CD4-positive, alpha-beta memory T cell (primary cell): ENCODE data around the gene PNP. TPM values are rescaled to one million over a fixed set of nuclear protein-coding genes. Genes with fewer than 3 reads are reported as not detected.

Experiments
- CTCF ChIA-PET: fragments of 350-600 bp; sonication (Branson Sonifier 250); formaldehyde crosslinking; loops from one replicate; lab custom pipeline; 2021; ENCODE audit warnings: inconsistent platforms; ENCODE audit not compliant: partially characterized antibody; lab: Charles Lee
- POLR2A ChIA-PET: fragments of 350-600 bp; sonication (Branson Sonifier 250); formaldehyde crosslinking; loops from one replicate; lab custom pipeline; 2021; ENCODE audit not compliant: partially characterized antibody; lab: Charles Lee
- DNase-seq, 5 donors: peaks; one replicate each; pipeline versions ENCODE4 v3.0.0 to v3.0.0-alpha.2; 2020 to 2022; ENCODE audit warnings: mixed read lengths in 1 of 5
- H3K27ac ChIP-seq: one replicate; pipeline ENCODE4 v1.7.0; 2013; ENCODE audit warnings: low read depth, low read length
- H3K27me3 ChIP-seq: 2 replicates; pipeline ENCODE4 v1.7.0; 2013; ENCODE audit warnings: mild to moderate bottlenecking, low read length, moderate library complexity; ENCODE audit not compliant: insufficient read depth
- H3K36me3 ChIP-seq: 2 replicates; pipeline ENCODE4 v1.7.0; 2013; ENCODE audit warnings: mild to moderate bottlenecking, low read length, moderate library complexity; ENCODE audit not compliant: insufficient read depth
- H3K4me1 ChIP-seq: 2 replicates; pipeline ENCODE4 v1.7.0; 2013; ENCODE audit warnings: mild to moderate bottlenecking, low read length, moderate library complexity; ENCODE audit not compliant: insufficient read depth
- H3K4me3 ChIP-seq, 2 donors: one replicate each; pipeline ENCODE4 v1.7.0; 2013; ENCODE audit warnings: low read length in 2 of 2, mild to moderate bottlenecking in 1 of 2
- H3K9me3 ChIP-seq, 2 donors: one replicate each; pipeline ENCODE4 v1.7.0; 2013; ENCODE audit warnings: low read length in 2 of 2, control low read depth in 1 of 2; ENCODE audit not compliant: control insufficient read depth in 1 of 2
- H3K27ac Mint-ChIP-seq, 7 donors: one replicate each; pipeline ENCODE4 v1.8.0; 2020 to 2021; ENCODE audit warnings: mixed read lengths in 7 of 7, mild to moderate bottlenecking in 6 of 7, inconsistent platforms in 3 of 7, moderate library complexity in 3 of 7
- H3K27me3 Mint-ChIP-seq, 2 donors: one replicate each; pipeline ENCODE4 v1.8.0; 2020 to 2021; ENCODE audit warnings: mixed read lengths in 2 of 2
- H3K36me3 Mint-ChIP-seq, 2 donors: one replicate each; pipeline ENCODE4 v1.8.0; 2020 to 2021; ENCODE audit warnings: mixed read lengths in 2 of 2, inconsistent platforms in 1 of 2, mild to moderate bottlenecking in 1 of 2
- H3K4me1 Mint-ChIP-seq, 4 donors: one replicate each; pipeline ENCODE4 v1.8.0; 2020 to 2021; ENCODE audit warnings: mixed read lengths in 4 of 4, mild to moderate bottlenecking in 1 of 4
- H3K4me3 Mint-ChIP-seq, 8 donors: one replicate each; pipeline ENCODE4 v1.8.0; 2020 to 2021; ENCODE audit warnings: mixed read lengths in 8 of 8, mild to moderate bottlenecking in 7 of 8, moderate library complexity in 6 of 8, inconsistent platforms in 3 of 8
- H3K9me3 Mint-ChIP-seq, 8 donors: one replicate each; pipeline ENCODE4 v1.8.0; 2020 to 2021; ENCODE audit warnings: mixed read lengths in 8 of 8, mild to moderate bottlenecking in 5 of 8, inconsistent platforms in 3 of 8, moderate library complexity in 1 of 8
- intact Hi-C: fragments of 100-400 bp; cut with micrococcal nuclease; formaldehyde crosslinking; loops from one replicate; pipeline ENCODE4 v1.15.1; 2023
- polyA plus RNA-seq, 2 donors: library from polyadenylated mRNA; unstranded; fragments of 300-500 nt; fragmentation: Illumina TruSeq; gene quantifications; one replicate each; pipeline ENCODE4 v1.2.3, GENCODE V29; 2021
- total RNA-seq, 2 experiments: library from RNA; stranded (reverse); gene quantifications; one replicate each; pipeline ENCODE4 v1.2.3, GENCODE V29; 2021

The PNP gene
- total and polyA plus RNA-seq, 4 experiments from 2014 or later = 53.8 to 108 (median 103) TPM

DNA sequence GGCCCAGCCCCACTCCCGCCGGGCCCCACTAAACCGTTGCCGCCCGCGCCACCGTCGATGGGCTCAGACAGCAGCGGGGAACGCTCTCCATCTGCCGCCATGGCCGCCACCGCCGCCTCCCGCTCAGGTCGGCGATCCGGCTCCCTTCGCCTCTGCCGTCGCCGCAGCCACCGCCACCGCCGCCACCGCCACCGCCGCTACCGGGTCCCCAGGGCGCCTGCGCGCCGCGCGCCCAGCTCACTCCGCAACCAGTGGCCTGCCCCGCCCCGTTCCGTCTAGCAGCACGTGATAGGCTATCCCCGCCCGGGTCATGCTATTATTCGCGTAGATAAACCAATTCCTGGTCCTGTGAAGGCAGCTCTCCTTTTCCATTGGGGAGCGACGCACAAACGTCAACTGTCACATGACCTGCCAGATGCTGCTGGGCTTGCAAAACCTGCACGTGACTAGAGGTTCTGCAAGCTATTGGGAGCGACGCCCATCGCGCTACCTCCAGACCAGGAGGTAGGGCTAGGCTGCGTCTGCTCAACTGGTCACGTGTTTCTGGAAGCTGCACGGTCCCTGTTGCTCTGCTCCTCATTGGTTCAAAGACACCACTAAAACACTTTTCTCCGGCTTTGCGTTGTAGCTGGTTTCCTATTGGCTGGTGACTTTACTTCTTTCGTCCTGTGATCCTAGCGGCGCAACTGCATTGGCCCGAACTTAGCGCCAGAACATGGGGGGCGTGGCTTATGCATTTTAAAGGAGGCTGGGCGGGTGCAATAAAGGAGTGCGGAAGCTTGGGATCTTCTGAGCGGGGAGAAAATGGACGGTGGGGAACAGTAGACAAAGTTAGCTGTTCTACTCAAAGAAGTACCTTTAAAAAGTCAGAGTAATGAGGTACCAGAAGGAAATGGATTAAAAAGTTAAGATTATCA is 7.7 kb upstream of the PNP start, which contains the start of gene PIP4P1:
Gene PIP4P1, minus strand, starts transcription at position 210 of the 917 bp plus-strand sequence. Its CDS starts 109 bp downstream, at position 101.
- Mint-ChIP-seq H3K36me3 (peaks cover 24 to 37% of the 10 kb centered on the region in 2 donors), H3K27ac (peak within 1 kb of the TSS; percentile 92 to 99 (median 97)), H3K9me3 (no peaks in the 10 kb centered on the region), H3K4me3 (peak within 1 kb of the TSS; percentile 89 to 96 (median 92)), H3K4me1 (peaks cover 19 to 35% (median 23%) of the 10 kb centered on the region in 4 donors), H3K27me3 (no peaks in the 10 kb centered on the region)
- intact Hi-C loops = loop anchor here (1.0 to 10.0 kb wide), 8 partner anchors 8 to 803 kb away; partner anchors contain the start of genes CCNB1IP1, HNRNPC, PARP2 and PNP
- DNase-seq = peak; percentile 98 to 100 (median 99)
- Histone ChIP-seq H3K9me3 (no peaks in the 10 kb centered on the region), H3K27me3 (no peaks in the 10 kb centered on the region), H3K36me3 (peaks cover 39% of the 10 kb centered on the region), H3K4me3 (peak within 1 kb of the TSS; percentile 64 to 76), H3K27ac (peak within 1 kb of the TSS; percentile 86), H3K4me1 (peaks cover 38% of the 10 kb centered on the region)
- CTCF ChIA-PET = interaction anchor here (0.8 to 3.2 kb wide), 13 partner anchors 8 to 554 kb away, joined by 3 to 19 read pairs (median 5); partner anchors contain the start of genes PARP2, PNP and TEP1
- POLR2A ChIA-PET = interaction anchor here (1.0 to 5.6 kb wide), 18 partner anchors 8 to 642 kb away, joined by 3 to 119 read pairs (median 6); partner anchors contain the start of genes CCNB1IP1, PARP2, PNP and RNASE4

- Histone ChIP-seq H3K4me1 (peaks cover 41% of the 10 kb centered on the region), H3K9me3 (no peaks in the 10 kb centered on the region), H3K27ac (peak overlapping the region; percentile 77), H3K27me3 (no peaks in the 10 kb centered on the region), H3K4me3 (peak overlapping the region; percentile 84 to 92), H3K36me3 (peaks cover 16% of the 10 kb centered on the region)
- CTCF ChIA-PET = interaction anchor here (1.1 to 2.3 kb wide), 4 partner anchors 13 to 141 kb away, joined by 3 to 12 read pairs (median 7); partner anchors contain the start of genes APEX1, OSGEP and PARP2
- peaks cover 20 to 38% of the 10 kb centered on the region in 2 donors for H3K36me3 Mint-ChIP-seq
- POLR2A ChIA-PET = interaction anchor here (0.9 to 5.5 kb wide), 9 partner anchors 8 to 213 kb away, joined by 3 to 119 read pairs (median 20); partner anchors contain the start of genes APEX1, OSGEP, PARP2 and PIP4P1
- DNase-seq = no peak
- H3K9me3 Mint-ChIP-seq = peaks cover 0 to 4% (median 0%) of the 10 kb centered on the region in 8 donors
- H3K27ac Mint-ChIP-seq = peak overlapping the region; percentile 94 to 99 (median 98)
- no peaks in the 10 kb centered on the region for H3K27me3 Mint-ChIP-seq
- intact Hi-C loops = loop anchor here (1.0 to 10.0 kb wide), 5 partner anchors 8 to 796 kb away; partner anchors contain the start of genes APEX1, HNRNPC and PIP4P1
- peaks cover 27 to 50% (median 38%) of the 10 kb centered on the region in 4 donors for H3K4me1 Mint-ChIP-seq
- peak overlapping the region; percentile 97 to 100 (median 99) for H3K4me3 Mint-ChIP-seq
These were observed 403 bp upstream of the PNP start for GRCh38 chr14:20468764-20469241.

- H3K9me3 ChIP-seq = no peaks in the 10 kb centered on the region
- H3K27ac ChIP-seq = peak overlapping the region; percentile 77
- ChIA-PET CTCF (interaction anchor here (0.9 to 2.3 kb wide), 12 partner anchors 8 to 212 kb away, joined by 3 to 14 read pairs (median 5); partner anchors contain the start of genes APEX1, OSGEP, PARP2 and PIP4P1), POLR2A (interaction anchor here (0.6 to 5.5 kb wide), 26 partner anchors 10 to 221 kb away, joined by 3 to 119 read pairs (median 4); partner anchors contain the start of genes APEX1, OSGEP, PARP2 and PIP4P1)
- peak overlapping the region; percentile 97 to 100 (median 99) for H3K4me3 Mint-ChIP-seq
- peak overlapping the region; percentile 94 to 99 (median 98) for H3K27ac Mint-ChIP-seq
- H3K27me3 Mint-ChIP-seq = no peaks in the 10 kb centered on the region
- no peaks in the 10 kb centered on the region for H3K27me3 ChIP-seq
- peak overlapping the region; percentile 84 to 92 for H3K4me3 ChIP-seq
- H3K36me3 ChIP-seq = peaks cover 28% of the 10 kb centered on the region
- intact Hi-C loops = loop anchor here (1.0 to 10.0 kb wide), 5 partner anchors 7 to 795 kb away; partner anchors contain the start of genes APEX1, HNRNPC and PIP4P1
- H3K4me1 Mint-ChIP-seq = peaks cover 36 to 62% (median 49%) of the 10 kb centered on the region in 4 donors
- H3K9me3 Mint-ChIP-seq = peaks cover 0 to 4% (median 0%) of the 10 kb centered on the region in 8 donors
- peaks cover 54% of the 10 kb centered on the region for H3K4me1 ChIP-seq
- peak; percentile 29 to 84 (median 44) for DNase-seq
- H3K36me3 Mint-ChIP-seq = peaks cover 33 to 50% of the 10 kb centered on the region in 2 donors
These were observed 840 bp downstream of the PNP start for GRCh38 chr14:20469890-20470602.

DNA sequence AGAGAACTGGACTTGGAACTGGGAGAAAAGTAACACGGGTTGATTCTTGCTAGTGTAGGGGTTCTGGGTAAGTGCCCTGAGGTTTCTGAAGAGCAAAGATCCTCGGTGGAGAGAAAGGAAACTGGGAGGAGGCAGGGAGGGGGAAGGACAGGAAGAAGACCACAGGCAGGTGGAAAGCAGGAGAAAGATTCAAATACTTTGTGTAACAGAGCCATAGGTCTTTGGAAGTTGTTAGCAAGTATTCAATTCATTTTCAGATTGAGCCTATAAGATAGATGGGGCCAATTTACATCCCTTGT is 1.3 kb downstream of the PNP start:
- Mint-ChIP-seq H3K36me3 (peaks cover 38 to 56% of the 10 kb centered on the region in 2 donors), H3K27ac (peak overlapping the region; percentile 94 to 99 (median 98)), H3K4me1 (peaks cover 37 to 67% (median 53%) of the 10 kb centered on the region in 4 donors), H3K9me3 (peaks cover 0 to 4% (median 0%) of the 10 kb centered on the region in 8 donors), H3K27me3 (no peaks in the 10 kb centered on the region), H3K4me3 (peak overlapping the region; percentile 97 to 100 (median 99))
- Histone ChIP-seq H3K27ac (peak overlapping the region; percentile 77), H3K9me3 (no peaks in the 10 kb centered on the region), H3K36me3 (peaks cover 33% of the 10 kb centered on the region), H3K4me3 (peak overlapping the region; percentile 84 to 92), H3K4me1 (peaks cover 58% of the 10 kb centered on the region), H3K27me3 (no peaks in the 10 kb centered on the region)
- ChIA-PET CTCF (interaction anchor here (1.0 to 2.1 kb wide), 5 partner anchors 8 to 61 kb away, joined by 3 to 14 read pairs (median 9); partner anchors contain the start of genes APEX1, OSGEP and PIP4P1), POLR2A (interaction anchor here (1.1 to 5.5 kb wide), 14 partner anchors 9 to 213 kb away, joined by 3 to 119 read pairs (median 8); partner anchors contain the start of genes APEX1, OSGEP, PARP2 and PIP4P1)
- no peak for DNase-seq
- intact Hi-C loops = no loop called here

- Histone ChIP-seq H3K36me3 (peaks cover 46% of the 10 kb centered on the region), H3K4me1 (peaks cover 79% of the 10 kb centered on the region), H3K27me3 (no peaks in the 10 kb centered on the region), H3K4me3 (no peak overlapping the region), H3K9me3 (no peaks in the 10 kb centered on the region), H3K27ac (peak overlapping the region; percentile 11)
- no peak for DNase-seq
- Mint-ChIP-seq H3K27me3 (no peaks in the 10 kb centered on the region), H3K4me1 (peaks cover 54 to 88% (median 70%) of the 10 kb centered on the region in 4 donors), H3K27ac (peak overlapping the region; percentile 58 to 99 (median 90)), H3K9me3 (peaks cover 0 to 4% (median 0%) of the 10 kb centered on the region in 8 donors), H3K4me3 (peak overlapping the region; percentile 49 to 100 (median 84)), H3K36me3 (peaks cover 59 to 77% of the 10 kb centered on the region in 2 donors)
- ChIA-PET CTCF (interaction anchor here (1.0 to 1.5 kb wide), 6 partner anchors 11 to 218 kb away, joined by 3 to 6 read pairs (median 4); partner anchors contain the start of gene PIP4P1), POLR2A (interaction anchor here (0.9 to 5.5 kb wide), 4 partner anchors 12 to 18 kb away, joined by 3 to 119 read pairs (median 9); partner anchors contain the start of genes APEX1, OSGEP and PIP4P1)
- intact Hi-C loops = no loop called here
These were observed 3.4 kb downstream of the PNP start for GRCh38 chr14:20472536-20473169.
